GM23338 (cell line): ENCODE data around the gene ATXN7L2.

Experiments
- EZH2phosphoT487 ChIP-seq: fragments of 200-600 bp; sonication (generic); IDR thresholded peaks from one replicate; pipeline ENCODE4 v1.8.1; 2018; ENCODE audit warnings: antibody characterized with exemption; ENCODE audit not compliant: unreplicated experiment
- TF ChIP-seq, protein P1 (sequence below), 2 experiments: fragments of 200-600 bp in 1 of 2; sonication (generic) in 1 of 2; conservative IDR thresholded peaks; 2 replicates each; pipeline versions ENCODE4 v1.5.1 to v1.6.1; 2016 to 2017; ENCODE audit warnings: antibody characterized with exemption in 2 of 2, low read depth in 2 of 2, mild to moderate bottlenecking in 2 of 2, moderate library complexity in 1 of 2

- TF ChIP-seq, protein P1, sequence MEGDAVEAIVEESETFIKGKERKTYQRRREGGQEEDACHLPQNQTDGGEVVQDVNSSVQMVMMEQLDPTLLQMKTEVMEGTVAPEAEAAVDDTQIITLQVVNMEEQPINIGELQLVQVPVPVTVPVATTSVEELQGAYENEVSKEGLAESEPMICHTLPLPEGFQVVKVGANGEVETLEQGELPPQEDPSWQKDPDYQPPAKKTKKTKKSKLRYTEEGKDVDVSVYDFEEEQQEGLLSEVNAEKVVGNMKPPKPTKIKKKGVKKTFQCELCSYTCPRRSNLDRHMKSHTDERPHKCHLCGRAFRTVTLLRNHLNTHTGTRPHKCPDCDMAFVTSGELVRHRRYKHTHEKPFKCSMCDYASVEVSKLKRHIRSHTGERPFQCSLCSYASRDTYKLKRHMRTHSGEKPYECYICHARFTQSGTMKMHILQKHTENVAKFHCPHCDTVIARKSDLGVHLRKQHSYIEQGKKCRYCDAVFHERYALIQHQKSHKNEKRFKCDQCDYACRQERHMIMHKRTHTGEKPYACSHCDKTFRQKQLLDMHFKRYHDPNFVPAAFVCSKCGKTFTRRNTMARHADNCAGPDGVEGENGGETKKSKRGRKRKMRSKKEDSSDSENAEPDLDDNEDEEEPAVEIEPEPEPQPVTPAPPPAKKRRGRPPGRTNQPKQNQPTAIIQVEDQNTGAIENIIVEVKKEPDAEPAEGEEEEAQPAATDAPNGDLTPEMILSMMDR (conservative IDR thresholded peaks at IDR 0.05; ENCODE audit: low read depth in 2 of 2): no peak
- no peak for TF ChIP-seq EZH2phosphoT487
Observed at GRCh38 chr1:109513110-109513710, 29.5 kb downstream of the ATXN7L2 start.
